GM12878 (cell line): ENCODE measurements around the gene SLC34A3. TPM values are rescaled to one million over a fixed set of nuclear protein-coding genes. Genes with fewer than 3 reads are reported as not detected.
A peak's percentile ranks its signal among the peaks of the same experiment; 100 is the strongest.
"Not testable (repeated sequence)": the region's sequence is repeated elsewhere in the genome, so short reads cannot be mapped to it uniquely, and the experiment has no call there.

Experiments
- ATAC-seq: fragments of 200-7000 bp; cut with Tn5 transposase; 3 replicates; pipeline ENCODE4 v1.9.1; 2020; ENCODE audit warnings: mild to moderate bottlenecking, moderate library complexity
- BruUV-seq: library from RNA; stranded (reverse); fragments of 400-500 nt; replicated peaks from 2 replicates; lab custom pipeline; 2021; lab: Mats Ljungman, UMichigan
- CTCF ChIA-PET: fragments of 300-600 bp; sonication (Branson Sonifier 250); formaldehyde crosslinking; extraction: SDS; loops from one replicate; lab custom pipeline; 2021; ENCODE audit warnings: inconsistent platforms; lab: Yijun Ruan, JAX
- POLR2A ChIA-PET: fragments of 350-600 bp; formaldehyde crosslinking; extraction: SDS; loops from one replicate; lab custom pipeline; 2021; ENCODE audit warnings: inconsistent platforms; lab: Charles Lee
- RAD21 ChIA-PET: fragments of 300-600 bp; sonication (Branson Sonifier 250); formaldehyde crosslinking; loops from one replicate; lab custom pipeline; 2023; ENCODE audit warnings: antibody characterized with exemption; ENCODE audit not compliant: unreplicated experiment; lab: Charles Lee
- SMC1A ChIA-PET: fragments of 300-600 bp; sonication (Branson Sonifier 250); formaldehyde crosslinking; loops from one replicate; lab custom pipeline; 2023; ENCODE audit not compliant: unreplicated experiment, uncharacterized antibody; lab: Charles Lee
- DNase-seq: peaks from one replicate; pipeline ENCODE4 v3.0.0-alpha.2; 2011; ENCODE audit warnings: low read depth, low spot score
- FAIRE-seq: peaks from 3 replicates; lab custom pipeline; 2011; peaks lifted over from hg19 to GRCh38; lab: Jason Lieb, UNC
- H2AFZ ChIP-seq: 2 replicates; pipeline ENCODE4 v1.6.0; 2011; ENCODE audit warnings: low read depth, low read length, control low read depth; ENCODE audit not compliant: control insufficient read depth
- H3K27ac ChIP-seq: 2 replicates; pipeline ENCODE4 v1.5.1; 2011; ENCODE audit warnings: control low read depth; ENCODE audit not compliant: control insufficient read depth, insufficient read depth
- H3K27me3 ChIP-seq, 2 experiments: replicated peaks in 1 of 2; 2 replicates each; pipeline versions ENCODE4 v1.6.0 to v1.6.1; 2011; ENCODE audit warnings: low read length in 1 of 2; ENCODE audit not compliant: control insufficient read depth in 2 of 2, insufficient read depth in 2 of 2
- H3K36me3 ChIP-seq, 2 experiments: 2 replicates each; pipeline ENCODE4 v1.5.1; 2011; ENCODE audit warnings: low read length in 1 of 2; ENCODE audit not compliant: control insufficient read depth in 2 of 2, insufficient read depth in 2 of 2
- H3K4me1 ChIP-seq: 2 replicates; pipeline ENCODE4 v1.6.1; 2011; ENCODE audit warnings: mild to moderate bottlenecking, low read length, moderate library complexity, mixed read lengths; ENCODE audit not compliant: control insufficient read depth, insufficient read depth
- H3K4me2 ChIP-seq: 2 replicates; pipeline ENCODE4 v1.6.0; 2011; ENCODE audit warnings: control low read depth; ENCODE audit not compliant: control insufficient read depth, insufficient read depth
- H3K4me3 ChIP-seq: fragments of 200-600 bp; sonication (generic); 2 replicates; pipeline ENCODE4 v1.5.1; 2016
- H3K79me2 ChIP-seq: 2 replicates; pipeline ENCODE4 v1.6.0; 2011; ENCODE audit warnings: low read length; ENCODE audit not compliant: control insufficient read depth, insufficient read depth
- H3K9ac ChIP-seq: 2 replicates; pipeline ENCODE4 v1.8.0; 2011; ENCODE audit warnings: low read length, control low read depth, mixed read lengths; ENCODE audit not compliant: control insufficient read depth, insufficient read depth
- H3K9me3 ChIP-seq: replicated peaks from 3 replicates; pipeline ENCODE4 v1.5.1; 2011; ENCODE audit warnings: mild to moderate bottlenecking, low read length; ENCODE audit not compliant: control insufficient read depth, insufficient read depth
- H4K20me1 ChIP-seq: 2 replicates; pipeline ENCODE4 v1.6.0; 2011; ENCODE audit not compliant: control insufficient read depth, insufficient read depth
- BACH1 ChIP-seq: fragments of 450-650 bp; IDR thresholded peaks from 2 replicates; pipeline ENCODE4 v1.6.1; 2017; ENCODE audit warnings: mild to moderate bottlenecking, borderline replicate concordance
- WGBS: methylation state at CpG from one replicate; pipeline ENCODE4 v1.1.6; 2016; ENCODE audit warnings: low lambda C conversion rate; ENCODE audit not compliant: insufficient replicate concordance, insufficient coverage; ENCODE audit errors: missing lambda C conversion rate; 5-methylcytosine and 5-hydroxymethylcytosine counted together
- in situ Hi-C: fragments of 300-500 bp; cut with MboI; formaldehyde crosslinking; loops from 9 replicates; pipeline ENCODE4 v1.14.3; 2018; ENCODE audit warnings: mixed read lengths
- intact Hi-C: fragments of 100-400 bp; cut with micrococcal nuclease; formaldehyde crosslinking; loops from one replicate; pipeline ENCODE4 v1.14.2; 2022; ENCODE audit not compliant: unreplicated experiment
- polyA plus RNA-seq, 11 experiments: library from polyadenylated mRNA; depleted of rRNA in 4 of 11; unstranded in 6 of 11; stranded (reverse) in 5 of 11; fragments of >200 nt; fragmentation: Nextera tagmentation in 4 of 11; fragmentation: Illumina TruSeq in 1 of 11; extraction: Ambion mirVana in 4 of 11; extraction: Trizol in 1 of 11; gene quantifications; 1 replicate in 1 of 11; 2 replicates in 10 of 11; pipeline versions ENCODE4 v1.2.1 to v1.2.3, GENCODE V29; 2011 to 2016; ENCODE audit warnings: inconsistent platforms in 2 of 11, missing spikeins in 2 of 11, low read depth in 1 of 11
- total RNA-seq, 4 experiments: library from RNA; depleted of rRNA in 3 of 4; stranded (reverse); fragments of >200 nt in 3 of 4; fragmentation: Illumina TruSeq in 1 of 4; extraction: Trizol in 1 of 4; gene quantifications; 2 replicates each; pipeline versions ENCODE4 v1.2.1 to v1.2.3, GENCODE V29; 2013 to 2021
- TF ChIP-seq, protein P1 (sequence below): fragments of 450-650 bp; IDR thresholded peaks from 2 replicates; pipeline ENCODE4 v1.6.1; 2017; ENCODE audit warnings: antibody characterized with exemption, mild to moderate bottlenecking, moderate library complexity

The SLC34A3 gene
- total and polyA plus RNA-seq, 10 of the 15 experiments (the other 5 are each of a cell fraction or from before 2014, with no cell fraction given) = not detected

GRCh38 chr9:137242269-137243203 lies 11.8 kb downstream of the SLC34A3 start (continued):
- TF ChIP-seq, protein P1, sequence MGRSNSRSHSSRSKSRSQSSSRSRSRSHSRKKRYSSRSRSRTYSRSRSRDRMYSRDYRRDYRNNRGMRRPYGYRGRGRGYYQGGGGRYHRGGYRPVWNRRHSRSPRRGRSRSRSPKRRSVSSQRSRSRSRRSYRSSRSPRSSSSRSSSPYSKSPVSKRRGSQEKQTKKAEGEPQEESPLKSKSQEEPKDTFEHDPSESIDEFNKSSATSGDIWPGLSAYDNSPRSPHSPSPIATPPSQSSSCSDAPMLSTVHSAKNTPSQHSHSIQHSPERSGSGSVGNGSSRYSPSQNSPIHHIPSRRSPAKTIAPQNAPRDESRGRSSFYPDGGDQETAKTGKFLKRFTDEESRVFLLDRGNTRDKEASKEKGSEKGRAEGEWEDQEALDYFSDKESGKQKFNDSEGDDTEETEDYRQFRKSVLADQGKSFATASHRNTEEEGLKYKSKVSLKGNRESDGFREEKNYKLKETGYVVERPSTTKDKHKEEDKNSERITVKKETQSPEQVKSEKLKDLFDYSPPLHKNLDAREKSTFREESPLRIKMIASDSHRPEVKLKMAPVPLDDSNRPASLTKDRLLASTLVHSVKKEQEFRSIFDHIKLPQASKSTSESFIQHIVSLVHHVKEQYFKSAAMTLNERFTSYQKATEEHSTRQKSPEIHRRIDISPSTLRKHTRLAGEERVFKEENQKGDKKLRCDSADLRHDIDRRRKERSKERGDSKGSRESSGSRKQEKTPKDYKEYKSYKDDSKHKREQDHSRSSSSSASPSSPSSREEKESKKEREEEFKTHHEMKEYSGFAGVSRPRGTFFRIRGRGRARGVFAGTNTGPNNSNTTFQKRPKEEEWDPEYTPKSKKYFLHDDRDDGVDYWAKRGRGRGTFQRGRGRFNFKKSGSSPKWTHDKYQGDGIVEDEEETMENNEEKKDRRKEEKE = no peak
- peak; percentile 9; the same call in 1 of the 2 replicates for TF ChIP-seq BACH1

GRCh38 chr9:137243266-137243625 lies 12.5 kb downstream of the SLC34A3 start:
- peak overlapping the region; percentile 91; the same call in 1 of the 2 replicates for H3K4me2 ChIP-seq
- FAIRE-seq, H2AFZ ChIP-seq, intact Hi-C loops, H3K27ac ChIP-seq, in situ Hi-C loops, RAD21 ChIA-PET, H3K9me3 ChIP-seq, H3K9ac ChIP-seq, H4K20me1 ChIP-seq, SMC1A ChIA-PET, DNase-seq, H3K27me3 ChIP-seq, CTCF ChIA-PET, ATAC-seq, H3K4me3 ChIP-seq: not testable (repeated sequence)
- POLR2A ChIA-PET = interaction anchor here (0.6 to 9.2 kb wide), 7 partner anchors 12 to 165 kb away, joined by 3 to 112 read pairs (median 4); partner anchors contain the start of genes NELFB and TOR4A
- TSS peak; percentile 83 for BruUV-seq
- peaks cover 30% of the 10 kb centered on the region for H3K79me2 ChIP-seq
- 82% methylated on average over 18 of the region's 18 CpGs for WGBS
- peaks cover 8 to 14% of the 10 kb centered on the region in 2 experiments for H3K36me3 ChIP-seq
- peaks cover 27% of the 10 kb centered on the region for H3K4me1 ChIP-seq
